Stomach (tissue), 4 donors: ENCODE measurements around the gene SCD5.

Experiments
- CTCF ChIP-seq, 7 experiments: fragments of 450-650 bp in 4 of 7; fragments of 200-600 bp in 3 of 7; sonication (generic) in 3 of 7; IDR thresholded peaks; one replicate each; pipeline ENCODE4 v1.5.1; 2016 to 2019; ENCODE audit warnings: antibody characterized with exemption in 7 of 7, control low read depth in 2 of 7, mild to moderate bottlenecking in 1 of 7
- POLR2A ChIP-seq, 4 donors: fragments of 450-650 bp; IDR thresholded peaks; one replicate each; pipeline ENCODE4 v1.6.1; 2016; ENCODE audit warnings: antibody characterized with exemption in 4 of 4, control low read depth in 2 of 4, mild to moderate bottlenecking in 1 of 4, moderate library complexity in 1 of 4
- POLR2AphosphoS5 ChIP-seq, 3 donors: sonication (generic); formaldehyde crosslinking; IDR thresholded peaks; one replicate each; pipeline ENCODE4 v1.6.1; 2016; ENCODE audit warnings: antibody characterized with exemption in 3 of 3

GRCh38 chr4:82599336-82599735 lies 199.3 kb downstream of the SCD5 start:
- TF ChIP-seq POLR2A (IDR thresholded peaks at IDR 0.05), result no peak
- no peak for TF ChIP-seq POLR2AphosphoS5 (IDR thresholded peaks at IDR 0.05)
- no peak for TF ChIP-seq CTCF (IDR thresholded peaks at IDR 0.05)
